CD8-positive, alpha-beta memory T cell (primary cell): ENCODE data around the gene TRPV6. TPM values are rescaled to one million over a fixed set of nuclear protein-coding genes. Genes with fewer than 3 reads are reported as not detected.

Source experiments
- CTCF ChIA-PET: fragments of 350-600 bp; sonication (Branson Sonifier 250); formaldehyde crosslinking; loops from one replicate; lab custom pipeline; 2021; ENCODE audit warnings: antibody characterized with exemption; lab: Charles Lee
- POLR2A ChIA-PET: fragments of 350-600 bp; sonication (Branson Sonifier 250); formaldehyde crosslinking; loops from one replicate; lab custom pipeline; 2021; ENCODE audit warnings: antibody characterized with exemption; lab: Charles Lee
- DNase-seq, 5 donors: peaks; one replicate each; pipeline versions ENCODE4 v3.0.0 to v3.0.0-alpha.2; 2020 to 2022; ENCODE audit warnings: mixed read lengths in 1 of 5
- H3K27ac ChIP-seq: one replicate; pipeline ENCODE4 v1.7.0; 2013; ENCODE audit warnings: low read depth, mild to moderate bottlenecking, low read length, moderate library complexity
- H3K27me3 ChIP-seq: 2 replicates; pipeline ENCODE4 v1.7.0; 2013; ENCODE audit warnings: low read length, mild to moderate bottlenecking; ENCODE audit not compliant: insufficient read depth, poor library complexity, severe bottlenecking
- H3K36me3 ChIP-seq: 2 replicates; pipeline ENCODE4 v1.7.0; 2013; ENCODE audit warnings: mild to moderate bottlenecking, low read length, moderate library complexity; ENCODE audit not compliant: insufficient read depth
- H3K4me1 ChIP-seq: 2 replicates; pipeline ENCODE4 v1.7.0; 2013; ENCODE audit warnings: mild to moderate bottlenecking, low read length, moderate library complexity; ENCODE audit not compliant: insufficient read depth
- H3K4me3 ChIP-seq: 2 replicates; pipeline ENCODE4 v1.7.0; 2013; ENCODE audit warnings: mild to moderate bottlenecking, low read length
- H3K9me3 ChIP-seq: 2 replicates; pipeline ENCODE4 v1.7.0; 2013; ENCODE audit warnings: mild to moderate bottlenecking, low read length
- H3K27ac Mint-ChIP-seq, 8 donors: one replicate each; pipeline ENCODE4 v1.8.0; 2020 to 2021; ENCODE audit warnings: mixed read lengths in 8 of 8, mild to moderate bottlenecking in 6 of 8, inconsistent platforms in 3 of 8, moderate library complexity in 3 of 8
- H3K27me3 Mint-ChIP-seq, 2 donors: one replicate each; pipeline ENCODE4 v1.8.0; 2020 to 2021; ENCODE audit warnings: mixed read lengths in 2 of 2, mild to moderate bottlenecking in 1 of 2, moderate library complexity in 1 of 2
- H3K36me3 Mint-ChIP-seq, 3 donors: one replicate each; pipeline ENCODE4 v1.8.0; 2020 to 2021; ENCODE audit warnings: mixed read lengths in 3 of 3, inconsistent platforms in 1 of 3, mild to moderate bottlenecking in 1 of 3
- H3K4me1 Mint-ChIP-seq, 3 donors: one replicate each; pipeline ENCODE4 v1.8.0; 2020 to 2021; ENCODE audit warnings: mixed read lengths in 3 of 3, inconsistent platforms in 1 of 3, mild to moderate bottlenecking in 1 of 3
- H3K4me3 Mint-ChIP-seq, 7 donors: one replicate each; pipeline ENCODE4 v1.8.0; 2020 to 2021; ENCODE audit warnings: mixed read lengths in 7 of 7, mild to moderate bottlenecking in 6 of 7, moderate library complexity in 4 of 7, inconsistent platforms in 2 of 7
- H3K9me3 Mint-ChIP-seq, 5 donors: one replicate each; pipeline ENCODE4 v1.8.0; 2020 to 2022; ENCODE audit warnings: mixed read lengths in 5 of 5, mild to moderate bottlenecking in 3 of 5, moderate library complexity in 2 of 5, inconsistent platforms in 1 of 5
- polyA plus RNA-seq: library from polyadenylated mRNA; unstranded; fragments of 300-500 nt; fragmentation: Illumina TruSeq; gene quantifications from one replicate; pipeline ENCODE4 v1.2.3, GENCODE V29; 2021
- total RNA-seq, 2 experiments: library from RNA; stranded (reverse); gene quantifications; one replicate each; pipeline ENCODE4 v1.2.3, GENCODE V29; 2021

TRPV6 gene
- total and polyA plus RNA-seq, 3 experiments from 2014 or later: not detected

- POLR2A ChIA-PET: no interaction called here
- H3K4me3 Mint-ChIP-seq: peak overlapping the region in 2 of 7 donors; percentile 44 to 89
These were observed 27.9 kb downstream of the TRPV6 start for GRCh38 chr7:142857625-142858024.

DNA sequence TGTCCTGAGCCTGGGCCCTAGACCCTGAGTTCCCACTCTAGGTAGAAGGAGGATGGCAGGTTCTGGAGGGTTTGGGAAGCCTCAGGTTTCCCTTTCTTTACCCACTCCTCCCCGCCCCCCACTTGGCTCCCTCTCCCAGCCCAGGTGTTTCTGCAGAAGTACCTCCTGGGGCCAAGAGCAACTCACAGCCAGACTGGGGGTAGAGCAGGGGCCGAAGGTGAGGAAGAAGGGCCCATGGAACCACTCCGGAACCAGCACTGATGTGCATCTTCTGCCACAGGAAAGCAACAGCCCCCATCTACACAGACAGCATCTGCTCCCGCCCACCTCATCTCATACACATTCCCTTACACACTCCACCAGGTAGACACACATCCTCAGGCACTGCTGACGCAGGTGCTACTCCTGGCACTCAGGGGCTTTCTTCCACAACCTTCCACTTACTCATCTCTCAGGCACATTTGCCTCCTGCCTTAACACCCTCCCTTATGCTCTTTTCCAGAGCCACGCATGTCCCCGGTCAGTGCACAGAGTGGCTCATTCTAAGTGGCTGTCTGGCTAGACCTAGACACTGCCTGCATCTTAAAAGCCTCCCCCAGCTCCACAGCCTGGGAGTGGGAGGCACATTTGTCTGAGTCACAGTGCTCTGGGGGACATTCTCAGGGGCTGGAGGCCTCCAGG, 28.8 kb downstream of the TRPV6 start:
- POLR2A ChIA-PET: no interaction called here
- peaks cover 21% of the 10 kb centered on the region for H3K4me1 ChIP-seq
- peak overlapping the region in 4 of 8 donors; percentile 19 to 93 (median 56) for H3K27ac Mint-ChIP-seq

More at GRCh38 chr7:142857625-142858024, 27.9 kb downstream of the TRPV6 start:
- Histone ChIP-seq H3K4me3 (no peak overlapping the region), H3K4me1 (peaks cover 21% of the 10 kb centered on the region), H3K9me3 (no peaks in the 10 kb centered on the region), H3K27ac (no peak overlapping the region), H3K36me3 (no peaks in the 10 kb centered on the region), H3K27me3 (no peaks in the 10 kb centered on the region)
- Mint-ChIP-seq H3K9me3 (no peaks in the 10 kb centered on the region), H3K27me3 (no peaks in the 10 kb centered on the region), H3K36me3 (peaks cover 0 to 20% (median 0%) of the 10 kb centered on the region in 3 donors), H3K27ac (no peak overlapping the region), H3K4me1 (peaks cover 10 to 27% (median 15%) of the 10 kb centered on the region in 3 donors)
- no peak for DNase-seq
- CTCF ChIA-PET: no interaction called here

GRCh38 chr7:142855756-142856564, 29.6 kb downstream of the TRPV6 start:
- H3K27ac Mint-ChIP-seq: peak overlapping the region in 4 of 8 donors; percentile 14 to 93 (median 44)
- no peaks in the 10 kb centered on the region for H3K27me3 ChIP-seq
- H3K9me3 Mint-ChIP-seq: no peaks in the 10 kb centered on the region

More for the DNA sequence above, 28.8 kb downstream of the TRPV6 start:
- no peaks in the 10 kb centered on the region for H3K9me3 ChIP-seq
- Mint-ChIP-seq H3K9me3 (no peaks in the 10 kb centered on the region), H3K4me3 (peak overlapping the region; percentile 27 to 89 (median 83)), H3K4me1 (peaks cover 10 to 27% (median 15%) of the 10 kb centered on the region in 3 donors), H3K36me3 (peaks cover 0 to 10% (median 0%) of the 10 kb centered on the region in 3 donors), H3K27me3 (no peaks in the 10 kb centered on the region)
- H3K27me3 ChIP-seq: no peaks in the 10 kb centered on the region
- H3K4me3 ChIP-seq: no peak overlapping the region
- H3K36me3 ChIP-seq: no peaks in the 10 kb centered on the region
- H3K27ac ChIP-seq: no peak overlapping the region
- CTCF ChIA-PET: interaction anchor here (1.4 to 3.2 kb wide), 3 partner anchors 11 to 358 kb away, joined by 5 to 28 read pairs (median 17); no protein-coding TSS in a partner anchor
- no peak for DNase-seq

GRCh38 chr7:142855114-142855743, 30.3 kb downstream of the TRPV6 start:
- peaks cover 10 to 27% (median 15%) of the 10 kb centered on the region in 3 donors for H3K4me1 Mint-ChIP-seq
- Histone ChIP-seq H3K4me3 (peak overlapping the region; percentile 27), H3K27ac (no peak overlapping the region), H3K27me3 (no peaks in the 10 kb centered on the region), H3K4me1 (peaks cover 21% of the 10 kb centered on the region), H3K36me3 (no peaks in the 10 kb centered on the region), H3K9me3 (no peaks in the 10 kb centered on the region)
- ChIA-PET CTCF (interaction anchor here (1.0 to 3.2 kb wide), 5 partner anchors 9 to 360 kb away, joined by 3 to 28 read pairs (median 7); no protein-coding TSS in a partner anchor), POLR2A (interaction anchor here (1.0 kb wide), 1 partner anchor 552 kb away, joined by 3 read pairs; no protein-coding TSS in a partner anchor)
- peaks cover 0 to 4% of the 10 kb centered on the region in 2 donors for H3K27me3 Mint-ChIP-seq
- peak overlapping the region; percentile 79 to 95 (median 83) for H3K4me3 Mint-ChIP-seq
- peaks cover 0 to 7% (median 0%) of the 10 kb centered on the region in 3 donors for H3K36me3 Mint-ChIP-seq
- no peak for DNase-seq
- peak overlapping the region in 1 of 8 donors; percentile 85 for H3K27ac Mint-ChIP-seq
- H3K9me3 Mint-ChIP-seq: no peaks in the 10 kb centered on the region

More at GRCh38 chr7:142855756-142856564, 29.6 kb downstream of the TRPV6 start:
- H3K4me3 ChIP-seq: peak overlapping the region; percentile 27
- POLR2A ChIA-PET: no interaction called here
- H3K36me3 ChIP-seq: no peaks in the 10 kb centered on the region
- peak overlapping the region; percentile 79 to 88 (median 83) for H3K4me3 Mint-ChIP-seq
- CTCF ChIA-PET: interaction anchor here (1.0 to 3.2 kb wide), 5 partner anchors 8 to 359 kb away, joined by 3 to 28 read pairs (median 7); no protein-coding TSS in a partner anchor
- H3K27ac ChIP-seq: no peak overlapping the region
- peaks cover 10 to 27% (median 15%) of the 10 kb centered on the region in 3 donors for H3K4me1 Mint-ChIP-seq
- no peaks in the 10 kb centered on the region for H3K9me3 ChIP-seq
- peaks cover 0 to 7% (median 0%) of the 10 kb centered on the region in 3 donors for H3K36me3 Mint-ChIP-seq
- no peak for DNase-seq
- peaks cover 21% of the 10 kb centered on the region for H3K4me1 ChIP-seq
- H3K27me3 Mint-ChIP-seq: no peaks in the 10 kb centered on the region

DNA sequence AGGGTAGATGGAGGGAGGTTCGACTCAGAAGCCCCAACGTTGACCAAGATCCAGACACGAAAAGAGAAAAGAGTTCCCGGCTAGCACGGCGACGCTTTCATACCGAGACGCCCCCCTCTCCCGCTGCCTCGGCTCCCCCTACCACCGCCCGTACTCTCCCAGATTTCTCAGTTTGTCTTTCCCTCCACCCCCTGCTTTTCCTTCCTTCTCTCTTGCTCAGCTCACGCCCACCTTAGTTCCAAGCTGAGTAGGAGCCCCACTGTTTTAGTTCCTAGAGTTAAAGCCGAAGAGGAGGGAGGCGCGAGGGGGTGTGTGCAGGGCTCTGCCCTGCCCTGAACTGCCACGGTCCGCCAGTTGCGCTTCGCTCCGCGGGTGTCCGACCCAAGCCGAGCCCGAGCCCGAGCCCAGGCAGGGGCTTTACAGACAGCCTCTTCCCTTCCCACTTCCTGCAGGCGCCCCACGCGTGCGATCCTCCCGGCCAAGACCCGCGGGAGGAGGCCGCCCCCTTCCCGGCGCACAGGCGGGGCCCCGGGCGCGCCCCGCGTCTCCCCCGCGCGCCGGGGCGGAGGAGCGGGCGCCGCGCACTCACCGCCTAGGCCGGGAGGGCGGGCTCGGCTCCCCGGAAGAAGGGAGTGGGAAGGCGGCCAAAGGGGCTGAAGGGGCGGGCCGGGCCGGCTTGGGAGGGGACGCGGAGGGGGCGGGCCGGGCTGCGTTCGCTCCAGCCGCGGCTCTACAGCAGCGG, 31.0 kb downstream of the TRPV6 start, which contains the start of gene EPHB6:
TSS of gene EPHB6 (plus strand) at position 705 of the 742 bp plus-strand sequence. CDS start 8,152 bp downstream, outside the sequence.
- peak within 1 kb of the TSS; percentile 70 for H3K4me3 ChIP-seq
- no peaks in the 10 kb centered on the region for H3K27me3 ChIP-seq
- peak within 1 kb of the TSS; percentile 48 to 93 (median 88) for H3K27ac Mint-ChIP-seq
- ChIA-PET POLR2A (interaction anchor here (1.0 to 1.1 kb wide), 2 partner anchors 222 to 551 kb away, joined by 3 read pairs; no protein-coding TSS in a partner anchor), CTCF (interaction anchor here (0.8 to 3.2 kb wide), 11 partner anchors 10 to 360 kb away, joined by 3 to 28 read pairs (median 5); no protein-coding TSS in a partner anchor)
- H3K9me3 Mint-ChIP-seq: no peaks in the 10 kb centered on the region
- peak within 1 kb of the TSS; percentile 56 for H3K27ac ChIP-seq
- peak within 1 kb of the TSS; percentile 90 to 98 (median 96) for H3K4me3 Mint-ChIP-seq
- H3K9me3 ChIP-seq: no peaks in the 10 kb centered on the region
- H3K27me3 Mint-ChIP-seq: peaks cover 3 to 9% of the 10 kb centered on the region in 2 donors
- peaks cover 21% of the 10 kb centered on the region for H3K4me1 ChIP-seq
- peaks cover 10 to 27% (median 15%) of the 10 kb centered on the region in 3 donors for H3K4me1 Mint-ChIP-seq
- no peaks in the 10 kb centered on the region for H3K36me3 ChIP-seq
- H3K36me3 Mint-ChIP-seq: peaks cover 0 to 7% (median 0%) of the 10 kb centered on the region in 3 donors
- peak; percentile 41 to 70 (median 60) for DNase-seq

- Histone ChIP-seq H3K36me3 (no peaks in the 10 kb centered on the region), H3K9me3 (no peaks in the 10 kb centered on the region), H3K4me3 (peak overlapping the region; percentile 70), H3K27me3 (no peaks in the 10 kb centered on the region), H3K27ac (peak overlapping the region; percentile 56), H3K4me1 (peaks cover 21% of the 10 kb centered on the region)
- no peaks in the 10 kb centered on the region for H3K9me3 Mint-ChIP-seq
- peaks cover 0 to 7% (median 0%) of the 10 kb centered on the region in 3 donors for H3K36me3 Mint-ChIP-seq
- H3K27ac Mint-ChIP-seq: peak overlapping the region; percentile 48 to 90 (median 88)
- POLR2A ChIA-PET: interaction anchor here (1.0 to 1.1 kb wide), 2 partner anchors 221 to 551 kb away, joined by 3 read pairs; no protein-coding TSS in a partner anchor
- H3K4me1 Mint-ChIP-seq: peaks cover 10 to 27% (median 15%) of the 10 kb centered on the region in 3 donors
- peak overlapping the region; percentile 90 to 98 (median 96) for H3K4me3 Mint-ChIP-seq
- DNase-seq: peak; percentile 47 to 77 (median 59)
- H3K27me3 Mint-ChIP-seq: peaks cover 3 to 12% of the 10 kb centered on the region in 2 donors
- CTCF ChIA-PET: interaction anchor here (0.8 to 3.2 kb wide), 11 partner anchors 10 to 361 kb away, joined by 3 to 28 read pairs (median 5); no protein-coding TSS in a partner anchor
These were observed 31.7 kb downstream of the TRPV6 start for GRCh38 chr7:142853739-142854371.
